ENCODE results near the gene PITPNM3.

GRCh38 chr17:6539871-6540270 is 16.5 kb downstream of the PITPNM3 start:
- TF ChIP-seq CTCF (conservative IDR thresholded peaks at IDR 0.05; ENCODE audit: low read length) = no peak
- TF ChIP-seq EZH2phosphoT487 (IDR thresholded peaks at IDR 0.05; ENCODE audit: borderline replicate concordance) = no peak

Measured in Loucy (cell line).